ENCODE results near the gene LHX6.

Gene LHX6

GRCh38 chr9:122234022-122234748 is 5.4 kb upstream of the LHX6 start:
- DNase-seq = no peak

DNA sequence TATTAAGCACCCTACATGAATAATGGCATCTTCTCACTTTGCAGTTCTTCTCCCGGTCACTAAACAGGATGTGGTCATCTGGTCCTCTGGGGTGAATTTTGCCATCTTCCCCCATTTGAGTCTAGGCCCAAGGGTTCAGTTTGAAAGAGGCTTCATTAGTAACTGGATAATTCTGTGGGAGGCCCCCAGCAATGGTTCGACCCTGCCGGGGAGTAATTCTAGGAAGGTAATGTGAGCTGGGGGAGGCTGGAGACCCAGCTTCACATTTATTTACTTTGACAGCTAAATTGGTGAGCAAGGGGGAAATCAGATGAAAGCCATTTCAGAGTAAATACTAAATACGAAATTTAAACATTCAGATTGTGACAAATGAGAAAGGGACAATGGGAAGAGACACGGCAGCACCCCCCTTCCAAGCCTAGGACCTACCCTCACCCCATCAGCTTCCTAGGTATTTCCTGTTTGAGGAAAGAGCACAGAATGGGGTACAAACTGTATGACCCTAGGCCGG is 4.1 kb upstream of the LHX6 start:
- DNase-seq = no peak

GRCh38 chr9:122229485-122229837 is 704 bp upstream of the LHX6 start:
- DNase-seq = no peak

GRCh38 chr9:122228191-122228567 is 578 bp downstream of the LHX6 start:
- no peak for DNase-seq

DNA sequence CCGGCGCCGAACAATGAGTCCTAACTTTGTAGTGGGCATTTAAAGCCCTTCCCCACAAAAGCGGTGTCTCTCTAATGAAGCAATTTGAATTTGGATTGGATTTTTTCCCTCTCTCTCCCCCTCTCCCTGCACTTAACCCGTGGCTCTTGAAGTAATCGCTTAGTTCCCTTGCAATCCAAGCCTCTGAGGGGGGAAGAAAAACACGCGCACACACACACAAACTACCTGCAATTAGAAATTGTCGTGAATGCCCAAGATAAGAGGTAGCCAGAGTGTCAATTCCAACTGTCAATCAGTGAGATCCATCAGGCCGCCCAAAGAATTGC is 1.2 kb downstream of the LHX6 start:
- no peak for DNase-seq

DNA sequence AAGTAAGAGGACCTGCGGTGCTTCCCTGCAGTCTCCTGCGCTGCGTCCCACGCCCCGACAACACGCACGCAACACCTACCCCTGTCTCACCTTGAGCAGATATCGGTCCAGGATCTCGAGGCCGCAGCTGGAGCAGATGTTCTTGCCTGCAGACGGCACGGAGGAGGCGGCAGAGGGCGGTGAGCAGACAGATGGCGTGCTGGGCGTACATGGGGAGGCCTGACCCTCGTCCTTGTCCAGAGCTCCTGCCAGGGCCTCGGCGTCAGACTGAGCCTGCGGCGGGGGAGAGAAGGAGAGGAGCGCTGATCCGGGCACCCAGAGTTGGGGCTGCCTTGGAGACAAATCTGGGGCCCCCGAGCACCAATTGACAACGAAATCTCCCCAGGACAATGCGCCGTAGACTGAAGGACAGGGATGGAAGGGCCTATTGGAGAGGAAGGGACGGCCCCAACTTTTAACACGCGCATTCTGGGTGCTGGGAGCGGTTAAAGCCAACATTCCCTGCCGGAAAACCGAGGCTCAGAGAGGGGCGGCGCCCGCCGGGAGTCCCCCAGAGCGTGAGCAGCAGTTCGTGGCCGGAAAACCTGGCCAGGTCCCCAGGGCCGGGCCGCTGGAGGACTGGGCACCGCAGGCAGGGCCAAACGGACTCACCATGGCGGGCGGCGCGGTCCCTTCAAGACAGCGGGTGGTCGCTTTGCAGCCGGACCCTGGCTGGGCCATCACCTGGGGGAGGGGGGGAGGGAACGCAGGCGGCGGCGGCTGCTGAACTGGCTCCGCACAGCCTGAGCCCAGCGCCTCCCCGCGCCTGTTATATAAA is 1.8 kb downstream of the LHX6 start:
- no peak for DNase-seq

DNA sequence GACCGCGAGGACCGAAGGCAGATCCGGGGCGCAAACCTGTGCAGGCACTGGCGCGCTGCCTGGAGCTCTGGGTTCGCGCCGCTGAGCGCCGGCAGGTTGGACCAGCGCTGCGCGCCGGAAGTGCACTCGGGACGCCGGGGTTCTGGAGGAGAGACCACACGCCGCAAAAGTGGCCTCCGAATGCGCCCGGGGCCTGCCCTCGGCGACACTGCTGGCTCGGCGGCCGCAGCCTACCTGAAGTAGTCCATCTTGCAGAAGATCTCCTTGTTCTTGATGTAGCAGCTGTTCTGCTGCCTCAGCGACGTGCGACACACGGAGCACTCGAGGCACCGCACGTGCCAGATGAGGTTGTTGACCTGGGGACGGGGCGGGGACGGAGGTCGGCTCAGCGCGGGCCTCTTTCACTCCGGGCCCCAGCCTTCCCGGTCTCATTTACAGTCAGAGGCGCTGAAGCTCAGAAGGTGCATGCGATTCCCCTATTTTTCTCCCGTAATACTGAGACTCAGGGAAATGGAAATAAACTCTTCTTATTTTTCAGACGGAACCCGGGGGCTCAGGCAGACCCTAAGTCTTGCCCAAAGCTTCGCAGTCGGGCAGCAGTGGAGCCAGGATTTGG is 2.5 kb downstream of the LHX6 start:
- no peak for DNase-seq

DNA sequence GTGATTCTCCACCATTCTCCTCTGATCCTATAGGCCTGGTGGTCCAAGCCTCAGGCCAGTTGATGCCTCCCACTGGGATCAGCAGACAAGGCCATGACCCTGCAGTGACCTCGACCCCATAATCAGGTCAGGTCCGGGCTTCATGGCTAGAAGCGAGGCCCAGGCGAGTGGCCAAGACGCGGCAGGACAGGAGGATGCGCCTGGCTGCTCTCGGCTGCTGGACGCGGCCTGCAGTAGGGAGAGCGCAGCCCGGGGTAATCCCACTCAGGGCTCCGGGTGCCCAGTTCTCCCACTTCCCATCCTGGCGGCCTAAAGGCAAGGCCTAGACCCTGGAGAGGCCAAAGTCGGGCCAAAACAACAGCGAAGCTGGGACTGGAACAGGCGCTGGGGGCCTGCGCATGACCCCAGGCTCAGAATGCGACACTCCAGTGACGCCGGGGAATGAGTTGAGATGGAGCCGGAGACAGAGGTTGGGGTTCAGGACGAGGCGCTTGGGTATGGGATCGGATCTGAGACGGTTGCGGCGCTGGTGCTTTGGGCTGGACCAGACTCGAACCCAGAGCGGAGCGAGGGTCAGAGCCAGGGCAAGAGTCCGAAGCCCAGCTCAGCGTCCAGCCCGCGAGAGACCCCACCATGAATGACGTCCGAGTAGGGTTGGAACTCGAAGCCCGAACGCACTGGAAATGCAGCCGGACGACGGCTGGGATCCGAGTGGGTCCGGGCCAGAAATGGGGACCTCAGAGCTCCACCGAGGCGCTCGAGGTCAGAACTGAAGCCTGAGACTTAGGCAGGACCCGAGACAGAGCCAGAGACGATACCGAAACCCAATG is 3.2 kb downstream of the LHX6 start:
- no peak for DNase-seq

GRCh38 chr9:122223435-122223834 is 5.3 kb downstream of the LHX6 start:
- no peak for DNase-seq

DNA sequence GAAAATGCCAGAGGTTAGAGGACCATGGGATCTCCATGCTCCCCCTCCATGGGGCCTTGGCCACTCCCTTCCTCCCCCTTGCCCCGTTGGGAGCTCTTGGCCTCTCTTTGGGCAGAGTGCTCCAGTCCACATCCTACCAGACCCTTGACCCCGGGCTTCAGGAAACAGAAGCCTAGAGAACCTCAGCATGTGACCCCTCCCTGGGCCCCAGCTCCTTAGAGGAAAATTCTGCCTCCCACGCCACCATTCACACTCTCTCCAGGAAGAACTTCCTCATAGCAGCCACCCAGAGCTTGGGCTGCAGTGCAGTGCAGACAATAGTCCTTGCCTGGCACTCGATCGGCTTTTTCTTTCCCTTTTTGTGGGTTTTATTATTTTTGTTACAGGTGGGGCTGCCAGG is 6.0 kb downstream of the LHX6 start:
- no peak for DNase-seq

DNA sequence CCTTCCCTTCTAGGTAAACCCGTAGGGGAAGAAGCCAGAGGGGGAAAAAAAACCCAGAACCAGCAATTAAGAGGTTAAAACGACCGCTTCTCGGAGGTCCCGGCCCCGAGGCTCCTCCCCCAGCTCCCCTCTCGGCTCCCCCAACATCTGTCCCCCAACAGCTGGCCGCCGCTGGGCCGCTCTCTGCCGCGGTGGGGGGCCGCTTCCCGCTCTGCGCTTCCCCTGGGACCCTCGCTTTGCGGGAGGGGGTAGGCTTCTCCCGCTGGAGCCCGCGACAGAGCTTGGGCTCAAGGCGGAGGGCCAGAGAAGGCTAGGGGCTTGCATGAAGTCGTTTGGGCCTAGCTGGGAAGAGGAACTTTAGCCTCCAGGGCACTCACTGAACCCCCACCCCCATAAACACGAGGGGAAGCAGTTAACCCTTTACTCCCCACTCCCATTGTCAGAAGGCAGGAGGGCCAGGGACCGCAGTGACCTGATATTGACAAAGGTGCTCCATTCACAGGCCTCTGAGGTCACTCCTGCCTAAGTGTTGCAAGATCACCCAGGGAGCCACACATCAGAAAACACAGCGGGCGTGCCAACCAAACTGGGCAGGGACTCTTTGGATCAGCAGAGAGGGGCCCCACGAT is 7.5 kb downstream of the LHX6 start:
- no peak for DNase-seq

DNA sequence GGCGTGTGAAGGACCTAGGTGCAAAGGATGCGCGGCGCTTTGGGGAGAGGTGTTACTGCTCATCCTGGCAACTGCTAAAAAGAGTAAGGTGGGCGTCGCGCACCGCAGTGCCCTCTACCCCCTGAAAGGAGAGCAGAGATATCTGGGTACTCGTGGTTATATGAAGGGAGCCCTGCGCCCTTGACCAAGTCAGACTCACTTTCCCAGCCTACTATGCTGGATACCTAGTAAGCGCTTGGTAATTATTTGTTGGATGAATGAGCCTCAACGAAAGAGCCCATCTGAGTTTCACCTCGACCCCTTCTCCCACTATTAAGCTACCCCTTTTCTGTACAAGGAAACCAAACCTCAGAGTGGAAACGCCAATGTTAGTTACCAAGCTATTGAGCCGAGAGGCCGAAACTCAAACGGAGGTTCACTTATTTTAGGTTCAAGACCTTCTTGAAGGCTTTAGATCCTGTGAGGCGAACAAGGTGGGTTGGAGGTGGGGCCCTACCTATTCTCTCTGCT is 8.0 kb downstream of the LHX6 start:
- no peak for DNase-seq

GRCh38 chr9:122219856-122220672 is 8.7 kb downstream of the LHX6 start:
- no peak for DNase-seq

GRCh38 chr9:122218935-122219855 is 9.6 kb downstream of the LHX6 start:
- DNase-seq = no peak

- DNase-seq = no peak
Observed at GRCh38 chr9:122218071-122218934, 10.5 kb downstream of the LHX6 start.

DNA sequence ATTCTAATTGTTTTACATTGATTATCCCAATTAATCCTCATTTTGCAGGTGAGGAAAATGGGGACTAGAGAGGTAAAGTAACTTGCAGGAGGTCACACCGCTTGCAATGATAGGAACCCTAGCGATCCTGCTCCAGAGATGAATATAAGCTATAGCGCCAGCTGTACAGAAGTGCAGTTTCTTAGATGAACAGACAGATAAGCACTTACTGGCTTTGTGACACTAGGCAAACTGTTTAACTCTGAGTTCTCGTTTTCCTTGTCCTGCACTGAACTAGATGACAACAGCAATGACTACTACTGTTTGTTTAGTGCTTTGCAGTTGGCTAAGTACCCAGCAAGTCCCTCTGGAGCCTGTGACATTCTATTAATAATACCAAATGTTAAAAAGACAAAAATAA is 11.1 kb downstream of the LHX6 start:
- no peak for DNase-seq

DNA sequence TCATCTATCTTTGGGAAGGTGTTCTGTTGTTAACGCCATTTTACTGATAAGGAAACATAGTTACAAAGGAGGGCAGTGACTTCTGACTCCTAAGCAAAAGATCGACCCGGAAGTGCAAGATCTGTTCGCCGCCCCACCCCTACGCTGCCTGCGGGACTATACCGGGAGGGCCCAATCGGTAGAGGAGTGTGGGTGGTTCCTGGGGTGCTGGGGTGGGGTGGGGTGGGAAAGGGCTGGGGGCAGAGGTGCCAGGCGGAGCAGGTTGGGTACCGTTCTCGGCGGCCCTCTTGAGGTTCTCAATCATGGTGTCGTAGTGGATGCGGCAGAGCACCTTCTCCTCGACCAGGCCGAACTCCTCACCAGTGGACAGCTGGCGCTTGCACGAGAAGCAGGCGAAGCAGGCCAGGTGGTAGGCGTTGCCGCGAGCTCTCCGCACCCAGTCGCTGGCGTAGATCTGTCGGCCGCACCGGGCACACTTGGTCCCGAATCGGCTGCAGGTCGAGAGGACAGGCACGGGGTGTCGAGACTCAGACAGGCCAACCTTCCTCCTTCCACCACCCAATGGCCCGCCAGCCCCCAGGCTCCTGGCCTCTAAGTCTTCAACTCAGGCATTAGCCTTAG is 11.8 kb downstream of the LHX6 start:
- DNase-seq = no peak

- DNase-seq = no peak
Observed at GRCh38 chr9:122216138-122216797, 12.5 kb downstream of the LHX6 start.
